WTC11 (cell line): Measurements from ENCODE around the gene DLX2.

Experiments used
- ARID4B ChIP-seq: sonication (generic); formaldehyde crosslinking; IDR thresholded peaks from 2 replicates; pipeline ENCODE4 v1.8.0; 2023; ENCODE audit warnings: missing genetic modification reagents, mild to moderate bottlenecking, borderline replicate concordance
- CBFB ChIP-seq: sonication (generic); formaldehyde crosslinking; IDR thresholded peaks from 2 replicates; pipeline ENCODE4 v1.8.1; 2022; ENCODE audit warnings: mild to moderate bottlenecking, low read depth, missing genetic modification reagents
- CDX4 ChIP-seq: fragments of 250-450 bp; sonication (Bioruptor Pico); IDR thresholded peaks from 2 replicates; pipeline ENCODE4 v1.9.0; 2021; ENCODE audit warnings: moderate library complexity, mild to moderate bottlenecking, inconsistent platforms, borderline replicate concordance
- CREM ChIP-seq: sonication (generic); formaldehyde crosslinking; IDR thresholded peaks from 2 replicates; pipeline ENCODE4 v1.8.1; 2022; ENCODE audit warnings: mild to moderate bottlenecking, missing genetic modification reagents, moderate library complexity
- CTCF ChIP-seq: fragments of 200-600 bp; IDR thresholded peaks from 2 replicates; pipeline ENCODE4 v1.8.0; 2022; ENCODE audit warnings: antibody characterized with exemption
- E2F4 ChIP-seq: sonication (generic); formaldehyde crosslinking; IDR thresholded peaks from 2 replicates; pipeline ENCODE4 v1.8.1; 2022; ENCODE audit warnings: low read depth, mild to moderate bottlenecking, moderate library complexity, missing genetic modification reagents, borderline replicate concordance
- ERG ChIP-seq: fragments of 250-450 bp; sonication (Bioruptor Pico); IDR thresholded peaks from 2 replicates; pipeline ENCODE4 v1.8.0; 2021; ENCODE audit warnings: mild to moderate bottlenecking
- JUN ChIP-seq: sonication (generic); formaldehyde crosslinking; IDR thresholded peaks from 2 replicates; pipeline ENCODE4 v1.8.0; 2023; ENCODE audit warnings: mild to moderate bottlenecking, missing genetic modification reagents
- KAT7 ChIP-seq: sonication (generic); formaldehyde crosslinking; IDR thresholded peaks from 2 replicates; pipeline ENCODE4 v1.8.1; 2023; ENCODE audit warnings: missing genetic modification reagents, mild to moderate bottlenecking, borderline replicate concordance
- MAX ChIP-seq: sonication (generic); formaldehyde crosslinking; IDR thresholded peaks from 2 replicates; pipeline ENCODE4 v1.8.0; 2022; ENCODE audit warnings: mild to moderate bottlenecking, missing genetic modification reagents
- NR3C1 ChIP-seq: sonication (generic); formaldehyde crosslinking; conservative IDR thresholded peaks from 2 replicates; pipeline ENCODE4 v1.8.1; 2023; ENCODE audit warnings: low read depth, mild to moderate bottlenecking, missing genetic modification reagents
- TEAD4 ChIP-seq: sonication (generic); formaldehyde crosslinking; IDR thresholded peaks from 2 replicates; pipeline ENCODE4 v1.8.0; 2022; ENCODE audit warnings: mild to moderate bottlenecking, missing genetic modification reagents
- USF2 ChIP-seq: sonication (generic); formaldehyde crosslinking; IDR thresholded peaks from 2 replicates; pipeline ENCODE4 v1.8.1; 2023; ENCODE audit warnings: mild to moderate bottlenecking, missing genetic modification reagents, moderate library complexity
- ZBTB21 ChIP-seq: sonication (generic); formaldehyde crosslinking; IDR thresholded peaks from 2 replicates; pipeline ENCODE4 v1.8.1; 2023; ENCODE audit warnings: mild to moderate bottlenecking, missing genetic modification reagents, borderline replicate concordance

GRCh38 chr2:172085460-172086159 lies 17.1 kb downstream of the DLX2 start, which contains the start of gene DLX1:
- no peak for TF ChIP-seq NR3C1 (CRISPR knock-in tag)
- TF ChIP-seq CTCF, result no peak
- TF ChIP-seq ERG, result no peak
- TF ChIP-seq CBFB, result no peak
- no peak for TF ChIP-seq KAT7 (CRISPR knock-in tag)
- TF ChIP-seq ARID4B, result no peak
- no peak for TF ChIP-seq CDX4
- no peak for TF ChIP-seq E2F4 (CRISPR knock-in tag)
- no peak for TF ChIP-seq CREM (CRISPR knock-in tag)
- TF ChIP-seq JUN (CRISPR knock-in tag), result no peak
- no peak for TF ChIP-seq TEAD4 (CRISPR knock-in tag)
- no peak for TF ChIP-seq USF2 (CRISPR knock-in tag)
- TF ChIP-seq MAX, result no peak
- TF ChIP-seq ZBTB21 (CRISPR knock-in tag), result no peak
